SK-N-SH treated with all-trans-retinoic acid at 6 μM for 48 hours (cell line): Measurements from ENCODE around the gene RAB31.

Experiments used
- ATAC-seq: fragments of 200-7000 bp; cut with Tn5 transposase; 3 replicates; pipeline ENCODE4 v1.9.1; 2020; ENCODE audit warnings: mild to moderate bottlenecking, moderate library complexity
- ARNTL ChIP-seq: fragments of 450-650 bp; formaldehyde crosslinking; IDR thresholded peaks from 2 replicates; pipeline ENCODE4 v1.5.0; 2020; ENCODE audit warnings: low read depth, mild to moderate bottlenecking, moderate library complexity, borderline replicate concordance
- BACH2 ChIP-seq: fragments of 250-450 bp; sonication (Bioruptor Pico); IDR thresholded peaks from 2 replicates; pipeline ENCODE4 v1.9.0; 2021; ENCODE audit warnings: mild to moderate bottlenecking, borderline replicate concordance
- CREB5 ChIP-seq: fragments of 250-450 bp; sonication (Bioruptor Pico); IDR thresholded peaks from 2 replicates; pipeline ENCODE4 v1.5.1; 2020; ENCODE audit warnings: low read depth, mild to moderate bottlenecking, moderate library complexity
- CSDC2 ChIP-seq: fragments of 250-450 bp; sonication (Bioruptor Pico); IDR thresholded peaks from 2 replicates; pipeline ENCODE4 v1.5.0; 2020; ENCODE audit warnings: mild to moderate bottlenecking, moderate library complexity
- ESRRG ChIP-seq: fragments of 250-450 bp; sonication (Bioruptor Pico); IDR thresholded peaks from 2 replicates; pipeline ENCODE4 v1.6.1; 2021; ENCODE audit warnings: mild to moderate bottlenecking
- GLIS3 ChIP-seq: fragments of 250-450 bp; sonication (Bioruptor Pico); IDR thresholded peaks from 2 replicates; pipeline ENCODE4 v1.5.0; 2020; ENCODE audit warnings: mild to moderate bottlenecking, moderate library complexity
- ISL1 ChIP-seq: fragments of 250-450 bp; sonication (Bioruptor Pico); IDR thresholded peaks from 2 replicates; pipeline ENCODE4 v2.1.2; 2022; ENCODE audit warnings: mild to moderate bottlenecking, moderate library complexity
- OSR1 ChIP-seq: fragments of 250-450 bp; sonication (Bioruptor Pico); IDR thresholded peaks from 2 replicates; pipeline ENCODE4 v1.8.0; 2022; ENCODE audit warnings: moderate library complexity, mild to moderate bottlenecking, inconsistent platforms
- PPARA ChIP-seq: fragments of 250-450 bp; sonication (Bioruptor Pico); IDR thresholded peaks from 2 replicates; pipeline ENCODE4 v1.5.0; 2020; ENCODE audit warnings: mild to moderate bottlenecking, borderline replicate concordance
- RARB ChIP-seq: fragments of 250-450 bp; sonication (Bioruptor Pico); IDR thresholded peaks from 2 replicates; pipeline ENCODE4 v1.8.0; 2021; ENCODE audit warnings: mild to moderate bottlenecking, moderate library complexity
- SNAI2 ChIP-seq: fragments of 250-450 bp; sonication (Bioruptor Pico); IDR thresholded peaks from 2 replicates; pipeline ENCODE4 v1.5.0; 2020; ENCODE audit warnings: mild to moderate bottlenecking, moderate library complexity
- TCF4 ChIP-seq: fragments of 250-450 bp; sonication (Bioruptor Pico); IDR thresholded peaks from 2 replicates; pipeline ENCODE4 v1.8.0; 2021; ENCODE audit warnings: mild to moderate bottlenecking, moderate library complexity, borderline replicate concordance
- TOX ChIP-seq: fragments of 250-450 bp; sonication (Bioruptor Pico); IDR thresholded peaks from 2 replicates; pipeline ENCODE4 v1.8.0; 2021; ENCODE audit warnings: mild to moderate bottlenecking, moderate library complexity, borderline replicate concordance
- TSHZ2 ChIP-seq: fragments of 250-450 bp; sonication (Bioruptor Pico); IDR thresholded peaks from 2 replicates; pipeline ENCODE4 v1.5.0; 2020; ENCODE audit warnings: mild to moderate bottlenecking, moderate library complexity
- ZC3H10 ChIP-seq: fragments of 250-450 bp; sonication (Bioruptor Pico); IDR thresholded peaks from 2 replicates; pipeline ENCODE4 v1.5.1; 2021; ENCODE audit warnings: mild to moderate bottlenecking, moderate library complexity
- ZFP3 ChIP-seq: fragments of 250-450 bp; sonication (Bioruptor Pico); IDR thresholded peaks from 2 replicates; pipeline ENCODE4 v1.5.0; 2020; ENCODE audit warnings: mild to moderate bottlenecking, moderate library complexity
- ZFP30 ChIP-seq: fragments of 450-650 bp; formaldehyde crosslinking; IDR thresholded peaks from 2 replicates; pipeline ENCODE4 v1.5.0; 2022; ENCODE audit warnings: mild to moderate bottlenecking, moderate library complexity
- ZNF565 ChIP-seq: fragments of 450-650 bp; formaldehyde crosslinking; conservative IDR thresholded peaks from 2 replicates; pipeline ENCODE4 v1.5.0; 2020; ENCODE audit warnings: low read depth, mild to moderate bottlenecking, moderate library complexity
- ZNF70 ChIP-seq: fragments of 450-650 bp; formaldehyde crosslinking; IDR thresholded peaks from 2 replicates; pipeline ENCODE4 v1.5.0; 2020; ENCODE audit warnings: mild to moderate bottlenecking, moderate library complexity
- ZNF8 ChIP-seq: fragments of 450-650 bp; formaldehyde crosslinking; IDR thresholded peaks from 2 replicates; pipeline ENCODE4 v1.5.0; 2020; ENCODE audit warnings: mild to moderate bottlenecking, moderate library complexity
- TF ChIP-seq, protein P1 (sequence below): fragments of 250-450 bp; sonication (Bioruptor Pico); IDR thresholded peaks from 2 replicates; pipeline ENCODE4 v1.5.1; 2021; ENCODE audit warnings: mild to moderate bottlenecking, moderate library complexity
- TF ChIP-seq, protein P2 (sequence below): fragments of 250-450 bp; sonication (Bioruptor Pico); IDR thresholded peaks from 2 replicates; pipeline ENCODE4 v1.8.0; 2020; ENCODE audit warnings: mild to moderate bottlenecking, moderate library complexity, borderline replicate concordance
- TF ChIP-seq, protein P3 (sequence below): fragments of 250-450 bp; sonication (Bioruptor Pico); IDR thresholded peaks from 2 replicates; pipeline ENCODE4 v1.8.0; 2021; ENCODE audit warnings: low read depth, mild to moderate bottlenecking, moderate library complexity, borderline replicate concordance

Gene RAB31

GRCh38 chr18:9910661-9911060 is 202.6 kb downstream of the RAB31 start:
- no peak for ATAC-seq
- TF ChIP-seq, protein P1, sequence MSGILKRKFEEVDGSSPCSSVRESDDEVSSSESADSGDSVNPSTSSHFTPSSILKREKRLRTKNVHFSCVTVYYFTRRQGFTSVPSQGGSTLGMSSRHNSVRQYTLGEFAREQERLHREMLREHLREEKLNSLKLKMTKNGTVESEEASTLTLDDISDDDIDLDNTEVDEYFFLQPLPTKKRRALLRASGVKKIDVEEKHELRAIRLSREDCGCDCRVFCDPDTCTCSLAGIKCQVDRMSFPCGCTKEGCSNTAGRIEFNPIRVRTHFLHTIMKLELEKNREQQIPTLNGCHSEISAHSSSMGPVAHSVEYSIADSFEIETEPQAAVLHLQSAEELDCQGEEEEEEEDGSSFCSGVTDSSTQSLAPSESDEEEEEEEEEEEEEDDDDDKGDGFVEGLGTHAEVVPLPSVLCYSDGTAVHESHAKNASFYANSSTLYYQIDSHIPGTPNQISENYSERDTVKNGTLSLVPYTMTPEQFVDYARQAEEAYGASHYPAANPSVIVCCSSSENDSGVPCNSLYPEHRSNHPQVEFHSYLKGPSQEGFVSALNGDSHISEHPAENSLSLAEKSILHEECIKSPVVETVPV = no peak
- TF ChIP-seq, protein P2, sequence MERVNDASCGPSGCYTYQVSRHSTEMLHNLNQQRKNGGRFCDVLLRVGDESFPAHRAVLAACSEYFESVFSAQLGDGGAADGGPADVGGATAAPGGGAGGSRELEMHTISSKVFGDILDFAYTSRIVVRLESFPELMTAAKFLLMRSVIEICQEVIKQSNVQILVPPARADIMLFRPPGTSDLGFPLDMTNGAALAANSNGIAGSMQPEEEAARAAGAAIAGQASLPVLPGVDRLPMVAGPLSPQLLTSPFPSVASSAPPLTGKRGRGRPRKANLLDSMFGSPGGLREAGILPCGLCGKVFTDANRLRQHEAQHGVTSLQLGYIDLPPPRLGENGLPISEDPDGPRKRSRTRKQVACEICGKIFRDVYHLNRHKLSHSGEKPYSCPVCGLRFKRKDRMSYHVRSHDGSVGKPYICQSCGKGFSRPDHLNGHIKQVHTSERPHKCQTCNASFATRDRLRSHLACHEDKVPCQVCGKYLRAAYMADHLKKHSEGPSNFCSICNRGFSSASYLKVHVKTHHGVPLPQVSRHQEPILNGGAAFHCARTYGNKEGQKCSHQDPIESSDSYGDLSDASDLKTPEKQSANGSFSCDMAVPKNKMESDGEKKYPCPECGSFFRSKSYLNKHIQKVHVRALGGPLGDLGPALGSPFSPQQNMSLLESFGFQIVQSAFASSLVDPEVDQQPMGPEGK (CRISPR knock-in tag) = no peak
- TF ChIP-seq ISL1 = no peak
- TF ChIP-seq GLIS3 = no peak
- TF ChIP-seq ESRRG (CRISPR knock-in tag) = no peak
- no peak for TF ChIP-seq ZNF8 (CRISPR knock-in tag)
- no peak for TF ChIP-seq PPARA (CRISPR knock-in tag)
- TF ChIP-seq SNAI2 (CRISPR knock-in tag) = no peak
- no peak for TF ChIP-seq ZFP3 (CRISPR knock-in tag)
- TF ChIP-seq ZFP30 = no peak
- TF ChIP-seq ZNF70 = no peak
- TF ChIP-seq CSDC2 = no peak
- TF ChIP-seq TSHZ2 (CRISPR knock-in tag) = no peak
- no peak for TF ChIP-seq CREB5 (CRISPR knock-in tag)
- TF ChIP-seq ZNF565 (CRISPR knock-in tag) = no peak
- TF ChIP-seq RARB (CRISPR knock-in tag) = no peak
- TF ChIP-seq BACH2 (CRISPR knock-in tag) = no peak
- no peak for TF ChIP-seq ARNTL (CRISPR knock-in tag)
- TF ChIP-seq TOX (CRISPR knock-in tag) = no peak
- TF ChIP-seq ZC3H10 (CRISPR knock-in tag) = no peak

GRCh38 chr18:9911226-9911625 is 203.1 kb downstream of the RAB31 start:
- TF ChIP-seq ISL1 = no peak
- no peak for TF ChIP-seq ARNTL (CRISPR knock-in tag)
- no peak for TF ChIP-seq SNAI2 (CRISPR knock-in tag)
- no peak for TF ChIP-seq PPARA (CRISPR knock-in tag)
- no peak for TF ChIP-seq TSHZ2 (CRISPR knock-in tag)
- no peak for TF ChIP-seq ZC3H10 (CRISPR knock-in tag)
- no peak for TF ChIP-seq TOX (CRISPR knock-in tag)
- TF ChIP-seq TCF4 (CRISPR knock-in tag) = no peak
- no peak for TF ChIP-seq RARB (CRISPR knock-in tag)
- TF ChIP-seq, protein P3, sequence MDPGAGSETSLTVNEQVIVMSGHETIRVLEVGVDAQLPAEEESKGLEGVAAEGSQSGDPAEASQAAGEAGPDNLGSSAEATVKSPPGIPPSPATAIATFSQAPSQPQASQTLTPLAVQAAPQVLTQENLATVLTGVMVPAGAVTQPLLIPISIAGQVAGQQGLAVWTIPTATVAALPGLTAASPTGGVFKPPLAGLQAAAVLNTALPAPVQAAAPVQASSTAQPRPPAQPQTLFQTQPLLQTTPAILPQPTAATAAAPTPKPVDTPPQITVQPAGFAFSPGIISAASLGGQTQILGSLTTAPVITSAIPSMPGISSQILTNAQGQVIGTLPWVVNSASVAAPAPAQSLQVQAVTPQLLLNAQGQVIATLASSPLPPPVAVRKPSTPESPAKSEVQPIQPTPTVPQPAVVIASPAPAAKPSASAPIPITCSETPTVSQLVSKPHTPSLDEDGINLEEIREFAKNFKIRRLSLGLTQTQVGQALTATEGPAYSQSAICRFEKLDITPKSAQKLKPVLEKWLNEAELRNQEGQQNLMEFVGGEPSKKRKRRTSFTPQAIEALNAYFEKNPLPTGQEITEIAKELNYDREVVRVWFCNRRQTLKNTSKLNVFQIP = no peak
- no peak for TF ChIP-seq ZFP30
- no peak for TF ChIP-seq ZNF8 (CRISPR knock-in tag)
- no peak for TF ChIP-seq ZFP3 (CRISPR knock-in tag)
- no peak for TF ChIP-seq ESRRG (CRISPR knock-in tag)
- TF ChIP-seq CSDC2 = no peak
- no peak for TF ChIP-seq CREB5 (CRISPR knock-in tag)
- TF ChIP-seq BACH2 (CRISPR knock-in tag) = no peak
- no peak for TF ChIP-seq ZNF70
- TF ChIP-seq, protein P2 (CRISPR knock-in tag) = no peak
- no peak for TF ChIP-seq OSR1 (CRISPR knock-in tag)

More at GRCh38 chr18:9911226-9911625, 203.1 kb downstream of the RAB31 start:
- ATAC-seq = no peak
